ENCODE measurements around the gene SFT2D1. TPM values are rescaled to one million over a fixed set of nuclear protein-coding genes. Genes with fewer than 3 reads are reported as not detected.

Gene SFT2D1
- total RNA-seq, 3 donors from 2014 or later (not counting 1 experiment from before 2014, with no cell fraction given) = 32.8 to 44.7 (median 33.5) TPM

- Histone ChIP-seq H3K36me3 (ENCODE audit: control insufficient read depth, insufficient read depth, low read length) (peaks cover 3% of the 10 kb centered on the region), H3K4me1 (ENCODE audit: control insufficient read depth, insufficient read depth, low read length) (peaks cover 3% of the 10 kb centered on the region), H3K4me3 (ENCODE audit: low read length) (no peak overlapping the region), H3K27ac (ENCODE audit: low read length) (no peak overlapping the region), H3K9me3 (ENCODE audit: control insufficient read depth, insufficient read depth, low read length) (no peaks in the 10 kb centered on the region), H3K27me3 (ENCODE audit: control insufficient read depth, insufficient read depth, low read length) (no peaks in the 10 kb centered on the region)
- Mint-ChIP-seq H3K27ac (no peak overlapping the region), H3K36me3 (no peaks in the 10 kb centered on the region), H3K4me3 (no peak overlapping the region), H3K9me3 (no peaks in the 10 kb centered on the region), H3K4me1 (peaks cover 11% of the 10 kb centered on the region in 2 donors), H3K27me3 (ENCODE audit: low read depth in 2 of 2) (peaks cover 8% of the 10 kb centered on the region in 2 donors)
- DNase-seq = no peak
- ATAC-seq = no peak
- WGBS (ENCODE audit: insufficient coverage) = 90% methylated on average over 8 of the region's 9 CpGs
- no peak for TF ChIP-seq CTCF (IDR thresholded peaks at IDR 0.05)
- intact Hi-C loops (cut with micrococcal nuclease) = no loop called here
These were observed 27.9 kb downstream of the SFT2D1 start for GRCh38 chr6:166314454-166314853.

- 62% methylated on average over 17 of the region's 18 CpGs for WGBS (ENCODE audit: insufficient coverage)
- no peaks in the 10 kb centered on the region for H3K9me3 Mint-ChIP-seq
- peak; percentile 95 to 100 (median 97) for ATAC-seq
- TF ChIP-seq CTCF (IDR thresholded peaks at IDR 0.05) = peak; percentile 66
- Histone ChIP-seq H3K27me3 (ENCODE audit: control insufficient read depth, insufficient read depth, low read length) (peaks cover 6% of the 10 kb centered on the region), H3K4me3 (ENCODE audit: low read length) (no peak overlapping the region), H3K4me1 (ENCODE audit: control insufficient read depth, insufficient read depth, low read length) (peaks cover 2% of the 10 kb centered on the region), H3K36me3 (ENCODE audit: control insufficient read depth, insufficient read depth, low read length) (no peaks in the 10 kb centered on the region), H3K9me3 (ENCODE audit: control insufficient read depth, insufficient read depth, low read length) (no peaks in the 10 kb centered on the region), H3K27ac (ENCODE audit: low read length) (no peak overlapping the region)
- intact Hi-C loops (cut with micrococcal nuclease) = loop anchor here (1.0 kb wide), 2 partner anchors 69 to 87 kb away; partner anchors contain the start of gene MPC1
- peak; percentile 45 to 77 for DNase-seq
- no peak overlapping the region for H3K4me3 Mint-ChIP-seq
- peaks cover 17% of the 10 kb centered on the region in 2 donors for H3K27me3 Mint-ChIP-seq (ENCODE audit: low read depth in 2 of 2)
- no peak overlapping the region for H3K27ac Mint-ChIP-seq
- peaks cover 1 to 6% of the 10 kb centered on the region in 2 donors for H3K4me1 Mint-ChIP-seq
- H3K36me3 Mint-ChIP-seq = no peaks in the 10 kb centered on the region
These were observed 28.9 kb downstream of the SFT2D1 start for GRCh38 chr6:166313255-166314070.

- Mint-ChIP-seq H3K4me1 (peaks cover 0 to 5% of the 10 kb centered on the region in 2 donors), H3K27ac (no peak overlapping the region), H3K4me3 (no peak overlapping the region), H3K27me3 (ENCODE audit: low read depth in 2 of 2) (peaks cover 17% of the 10 kb centered on the region in 2 donors), H3K9me3 (no peaks in the 10 kb centered on the region), H3K36me3 (no peaks in the 10 kb centered on the region)
- peaks cover 8% of the 10 kb centered on the region for H3K27me3 ChIP-seq (ENCODE audit: control insufficient read depth, insufficient read depth, low read length)
- H3K36me3 ChIP-seq (ENCODE audit: control insufficient read depth, insufficient read depth, low read length) = no peaks in the 10 kb centered on the region
- H3K4me1 ChIP-seq (ENCODE audit: control insufficient read depth, insufficient read depth, low read length) = peaks cover 7% of the 10 kb centered on the region
- no peak overlapping the region for H3K4me3 ChIP-seq (ENCODE audit: low read length)
- no CpG with 5 or more reads among the region's 1 CpG for WGBS (ENCODE audit: insufficient coverage)
- H3K9me3 ChIP-seq (ENCODE audit: control insufficient read depth, insufficient read depth, low read length) = no peaks in the 10 kb centered on the region
- no peak overlapping the region for H3K27ac ChIP-seq (ENCODE audit: low read length)
- TF ChIP-seq CTCF (IDR thresholded peaks at IDR 0.05) = no peak
- DNase-seq = no peak
- intact Hi-C loops (cut with micrococcal nuclease) = loop anchor here (1.0 kb wide), 2 partner anchors 69 to 87 kb away; partner anchors contain the start of gene MPC1
- no peak for ATAC-seq
These were observed 29.5 kb downstream of the SFT2D1 start for GRCh38 chr6:166312832-166313231.
